T-helper 1 cell treated with Interleukin-12 subunit alpha and Interleukin-12 subunit beta and Interleukin-4 antibody, amounts not matched to agents 30 ng/mL and 1 ng/mL, for 36 hours (primary cell): ENCODE measurements around the gene IRAK1. TPM values are rescaled to one million over a fixed set of nuclear protein-coding genes. Genes with fewer than 3 reads are reported as not detected.

Experiments
- intact Hi-C: fragments of 100-400 bp; cut with micrococcal nuclease; formaldehyde crosslinking; loops from one replicate; pipeline ENCODE4 v1.15.1; 2024
- total RNA-seq: library from RNA; stranded (reverse); gene quantifications from 2 replicates; pipeline ENCODE4 v1.2.3, GENCODE V29; 2022

Gene IRAK1
- total RNA-seq, 1 donor from 2014 or later: 131 TPM

- intact Hi-C loops: no loop called here
Observed at GRCh38 chrX:154043003-154043763, 23.5 kb upstream of the IRAK1 start.

- intact Hi-C loops: no loop called here
Observed at GRCh38 chrX:154040863-154041262, 21.2 kb upstream of the IRAK1 start.

- intact Hi-C loops: no loop called here
Observed at GRCh38 chrX:154040307-154040756, 20.6 kb upstream of the IRAK1 start.

- intact Hi-C loops: no loop called here
Observed at GRCh38 chrX:154039577-154039976, 19.9 kb upstream of the IRAK1 start.

- intact Hi-C loops: no loop called here
Observed at GRCh38 chrX:154038656-154039055, 19.0 kb upstream of the IRAK1 start.

- intact Hi-C loops: loop anchor here (2.0 kb wide), 1 partner anchor 13 kb away; no protein-coding TSS in a partner anchor
Observed at GRCh38 chrX:154037754-154038153, 18.1 kb upstream of the IRAK1 start.

GRCh38 chrX:154036513-154036912 is 16.8 kb upstream of the IRAK1 start:
- intact Hi-C loops: loop anchor here (2.0 kb wide), 1 partner anchor 14 kb away; no protein-coding TSS in a partner anchor

- intact Hi-C loops: no loop called here
Observed at GRCh38 chrX:154033848-154034247, 14.1 kb upstream of the IRAK1 start.

- intact Hi-C loops: no loop called here
Observed at GRCh38 chrX:154032653-154033052, 13.0 kb upstream of the IRAK1 start.

GRCh38 chrX:154032160-154032559 is 12.5 kb upstream of the IRAK1 start:
- intact Hi-C loops: no loop called here

- intact Hi-C loops: loop anchor here (1.0 kb wide), 1 partner anchor 9 kb away; no protein-coding TSS in a partner anchor
Observed at GRCh38 chrX:154030715-154031305, 11.1 kb upstream of the IRAK1 start.

GRCh38 chrX:154030266-154030665 is 10.6 kb upstream of the IRAK1 start:
- intact Hi-C loops: loop anchor here (1.0 kb wide), 1 partner anchor 8 kb away; no protein-coding TSS in a partner anchor

GRCh38 chrX:154029439-154029838 is 9.7 kb upstream of the IRAK1 start:
- intact Hi-C loops: no loop called here

GRCh38 chrX:154028502-154029184 is 8.9 kb upstream of the IRAK1 start:
- intact Hi-C loops: no loop called here

- intact Hi-C loops: no loop called here
Observed at GRCh38 chrX:154027986-154028385, 8.3 kb upstream of the IRAK1 start.

GRCh38 chrX:154027022-154027402 is 7.3 kb upstream of the IRAK1 start:
- intact Hi-C loops: no loop called here

GRCh38 chrX:154026136-154027021 is 6.7 kb upstream of the IRAK1 start:
- intact Hi-C loops: no loop called here

GRCh38 chrX:154025230-154025629 is 5.5 kb upstream of the IRAK1 start:
- intact Hi-C loops: no loop called here

- intact Hi-C loops: loop anchor here (5.0 kb wide), 1 partner anchor 73 kb away; the partner anchor contains the start of gene MECP2
Observed at GRCh38 chrX:154024271-154024670, 4.6 kb upstream of the IRAK1 start.

- intact Hi-C loops: loop anchor here (5.0 kb wide), 1 partner anchor 74 kb away; the partner anchor contains the start of gene MECP2
Observed at GRCh38 chrX:154023276-154024000, 3.7 kb upstream of the IRAK1 start.
